Measurements from ENCODE around the gene UGT1A5.
"Not testable (repeated sequence)": the region's sequence is repeated elsewhere in the genome, so short reads cannot be mapped to it uniquely, and the experiment has no call there.

Gene UGT1A5

GRCh38 chr2:233698740-233699139 is 14.0 kb upstream of the UGT1A5 start:
- no peak for FAIRE-seq

- no peak for FAIRE-seq
Observed at GRCh38 chr2:233699424-233700027, 13.2 kb upstream of the UGT1A5 start.

DNA sequence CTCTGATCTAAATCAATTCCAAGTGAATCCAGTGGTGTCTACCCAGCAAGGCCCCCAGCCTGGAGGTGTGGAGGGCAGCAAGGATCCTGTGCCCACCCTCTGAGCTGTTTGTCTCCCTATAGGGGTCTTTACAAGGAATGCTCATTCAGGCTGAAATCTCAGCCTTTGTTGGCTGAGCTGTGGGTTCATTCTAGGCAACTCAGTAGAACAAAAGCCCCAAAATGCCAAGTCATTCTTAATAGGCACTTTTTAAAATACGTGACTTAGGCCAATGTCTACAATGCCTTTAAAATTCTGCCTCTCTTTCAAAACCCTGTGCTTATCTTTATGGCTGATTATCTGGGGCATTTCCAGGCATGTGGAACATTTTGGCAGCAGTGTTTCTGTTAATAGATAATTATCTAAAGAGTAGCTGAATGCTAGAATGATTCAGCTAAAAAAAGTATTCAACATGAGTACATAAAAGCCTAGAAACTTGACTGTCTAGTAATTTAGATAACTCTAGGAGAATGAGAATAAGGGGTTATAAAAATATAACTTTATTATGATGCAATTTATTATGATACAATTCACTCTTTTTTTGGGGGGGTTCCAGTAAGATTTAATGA is 12.6 kb upstream of the UGT1A5 start:
- peak; percentile 76 for FAIRE-seq

DNA sequence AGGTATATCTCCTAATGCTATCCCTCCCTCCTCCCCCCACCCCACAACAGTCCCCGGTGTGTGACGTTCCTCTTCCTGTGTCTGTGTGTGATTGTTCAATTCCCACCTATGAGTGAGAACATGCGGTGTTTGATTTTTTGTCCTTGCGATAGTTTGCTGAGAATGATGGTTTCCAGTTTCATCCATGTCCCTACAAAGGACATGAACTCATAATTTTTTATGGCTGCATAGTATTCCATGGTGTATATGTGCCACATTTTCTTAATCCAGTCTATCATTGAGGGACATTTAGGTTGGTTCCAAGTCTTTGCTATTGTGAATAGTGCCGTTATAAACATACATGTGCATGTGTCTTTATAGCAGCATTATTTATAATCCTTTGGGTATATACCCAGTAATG is 11.9 kb upstream of the UGT1A5 start:
- not testable (repeated sequence) for FAIRE-seq

- FAIRE-seq: no peak
Observed at GRCh38 chr2:233702238-233702637, 10.5 kb upstream of the UGT1A5 start.

DNA sequence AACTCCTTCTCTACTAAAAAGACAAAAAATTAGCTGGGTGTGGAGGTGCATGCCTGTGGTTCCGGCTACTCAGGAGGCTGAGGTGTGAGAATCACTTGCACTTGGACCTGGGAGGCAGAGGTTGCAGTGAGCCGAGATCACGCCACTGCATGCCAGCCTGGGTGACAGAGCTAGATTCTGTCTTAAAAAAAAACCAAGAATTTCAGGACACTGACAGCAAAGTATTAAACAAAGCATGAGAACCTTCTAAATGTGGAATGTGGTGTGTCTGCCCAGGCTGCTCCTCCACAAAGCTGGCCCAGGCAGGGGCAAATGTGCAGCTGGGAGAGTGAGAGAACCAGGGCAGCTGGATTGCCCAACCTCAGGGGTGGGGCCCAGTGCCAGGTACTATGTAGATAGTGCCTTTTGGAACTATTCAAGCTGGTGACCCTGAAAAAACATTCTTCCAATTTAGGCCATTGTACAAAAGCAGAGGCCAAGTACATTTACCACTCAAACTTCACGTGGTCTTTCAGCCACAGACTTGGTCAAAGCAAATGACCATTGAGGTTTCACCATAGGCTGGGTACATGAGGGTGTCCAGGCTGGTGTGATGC is 6.7 kb upstream of the UGT1A5 start:
- no peak for FAIRE-seq

- no peak for FAIRE-seq
Observed at GRCh38 chr2:233706720-233707119, 6.0 kb upstream of the UGT1A5 start.

GRCh38 chr2:233707940-233708644 is 4.6 kb upstream of the UGT1A5 start:
- FAIRE-seq: no peak

DNA sequence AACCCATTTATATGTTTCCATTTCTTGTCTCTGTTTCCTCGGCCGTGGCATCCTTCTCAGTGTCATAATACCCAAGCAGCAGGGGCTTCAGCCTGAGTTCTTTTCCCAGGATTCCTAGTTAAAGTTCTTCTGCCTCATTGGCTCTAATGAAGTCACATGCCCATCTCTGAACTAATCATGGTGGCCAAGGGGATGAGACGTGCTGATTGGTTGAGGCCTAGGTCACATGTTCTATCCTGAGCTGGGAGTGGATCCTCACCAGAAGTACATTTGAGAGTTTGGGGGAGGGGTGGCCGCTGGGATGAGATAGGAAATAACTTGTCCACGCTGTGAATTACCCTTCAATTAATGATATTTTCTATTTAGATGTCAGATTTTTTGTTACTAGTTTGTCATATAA is 3.8 kb upstream of the UGT1A5 start:
- no peak for FAIRE-seq

DNA sequence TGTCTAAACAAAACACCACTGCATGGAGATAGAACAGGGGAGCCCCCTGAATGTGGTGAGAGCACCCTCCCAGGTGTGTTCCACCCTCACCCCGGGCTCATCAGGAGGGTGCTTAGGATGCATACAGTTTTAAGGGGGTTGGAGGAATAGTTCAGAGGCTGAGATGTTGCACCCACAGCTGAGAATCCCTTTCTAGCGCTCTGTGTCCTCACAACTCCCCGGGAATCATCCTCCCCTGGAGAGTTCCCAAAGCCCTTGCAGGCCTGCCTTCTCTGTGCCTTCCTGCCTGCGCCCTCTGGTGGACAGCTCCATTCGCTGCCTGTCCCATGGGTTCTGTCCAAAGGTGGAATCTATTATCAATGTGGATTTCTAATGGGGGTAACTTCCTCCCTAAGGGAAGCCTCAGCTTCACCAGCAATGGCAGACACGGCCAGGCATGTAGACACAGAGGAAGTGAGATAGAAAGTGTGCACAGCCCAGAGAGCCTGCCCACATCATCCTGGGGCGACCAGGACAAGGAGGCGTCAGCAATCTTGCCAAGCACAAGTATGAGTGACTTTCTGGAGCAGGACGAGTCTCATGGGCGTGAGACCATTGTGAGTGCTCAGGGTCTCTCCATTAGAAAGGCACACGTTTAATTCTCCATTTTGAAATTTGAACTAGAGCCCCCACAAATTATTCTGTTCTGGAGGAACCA is 1.2 kb upstream of the UGT1A5 start:
- FAIRE-seq: no peak

- FAIRE-seq: no peak
Observed at GRCh38 chr2:233713262-233713615, 532 bp downstream of the UGT1A5 start.

GRCh38 chr2:233714121-233714520 is 1.4 kb downstream of the UGT1A5 start:
- FAIRE-seq: no peak

GRCh38 chr2:233718552-233718951 is 5.8 kb downstream of the UGT1A5 start, which contains the start of gene UGT1A4:
UGT1A4 (plus strand) TSS chr2:233718736; CDS start chr2:233718821, 85 bp downstream.
- no peak for FAIRE-seq

- FAIRE-seq: no peak
Observed at GRCh38 chr2:233728723-233729301, 16.1 kb downstream of the UGT1A5 start, which contains the start of gene UGT1A3. UGT1A3 (plus strand) TSS chr2:233729042; CDS start chr2:233729127, 85 bp downstream.

DNA sequence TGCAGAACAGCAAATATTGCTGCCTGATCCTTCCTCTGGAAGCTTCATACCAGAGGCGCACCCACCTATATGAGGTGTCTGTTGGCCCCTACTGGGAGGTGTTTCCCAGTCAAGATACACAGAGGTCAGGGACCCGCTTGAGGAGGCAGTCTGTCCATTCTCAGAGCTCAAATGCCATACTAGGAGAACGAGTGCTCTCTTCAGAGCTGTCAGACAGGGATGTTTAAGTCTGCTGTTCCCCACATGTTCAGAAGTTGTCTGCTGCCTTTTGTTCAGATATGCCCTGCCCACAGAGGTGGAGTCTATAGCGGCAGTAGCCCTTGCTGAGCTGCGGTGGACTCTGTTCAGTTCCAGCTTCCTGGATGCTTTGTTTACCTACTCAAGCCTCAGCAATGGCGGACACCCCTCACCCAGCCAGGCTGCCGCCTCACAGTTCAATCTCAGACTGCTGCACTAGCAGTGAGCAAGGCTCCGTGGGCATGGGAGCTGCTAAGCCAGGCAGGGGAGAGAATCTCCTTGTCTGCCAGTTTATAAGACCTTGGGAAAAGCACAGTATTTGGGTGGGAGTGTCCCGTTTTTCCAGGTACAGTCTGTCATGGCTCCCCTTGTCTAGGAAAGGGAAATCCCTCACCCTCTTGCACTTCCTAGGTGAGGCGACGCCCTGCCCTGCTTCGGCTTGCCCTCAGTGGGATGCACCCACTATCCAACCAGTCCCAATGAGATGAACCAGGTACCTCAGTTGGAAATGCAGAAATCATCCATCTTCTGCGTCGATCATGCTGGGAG is 24.4 kb downstream of the UGT1A5 start:
- FAIRE-seq: not testable (repeated sequence)

DNA sequence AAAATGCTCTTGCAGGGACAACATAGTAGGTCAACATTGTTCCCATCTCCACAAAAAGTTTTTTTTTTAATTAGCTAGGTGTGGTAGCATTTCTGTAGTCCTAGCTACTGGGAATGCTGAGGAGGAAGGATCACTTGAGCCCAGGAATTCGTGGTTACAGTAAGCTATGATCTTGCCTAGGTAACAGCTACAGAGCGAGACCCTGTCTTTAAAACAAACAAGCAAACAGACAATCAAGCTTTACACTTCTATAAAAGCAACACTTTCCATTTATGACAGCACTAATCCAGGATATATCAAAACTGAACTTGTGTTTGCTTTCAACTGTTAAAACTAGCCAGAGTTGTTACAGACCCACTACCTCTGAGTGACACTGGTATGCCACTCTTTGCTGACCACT is 28.2 kb downstream of the UGT1A5 start:
- FAIRE-seq: no peak

DNA sequence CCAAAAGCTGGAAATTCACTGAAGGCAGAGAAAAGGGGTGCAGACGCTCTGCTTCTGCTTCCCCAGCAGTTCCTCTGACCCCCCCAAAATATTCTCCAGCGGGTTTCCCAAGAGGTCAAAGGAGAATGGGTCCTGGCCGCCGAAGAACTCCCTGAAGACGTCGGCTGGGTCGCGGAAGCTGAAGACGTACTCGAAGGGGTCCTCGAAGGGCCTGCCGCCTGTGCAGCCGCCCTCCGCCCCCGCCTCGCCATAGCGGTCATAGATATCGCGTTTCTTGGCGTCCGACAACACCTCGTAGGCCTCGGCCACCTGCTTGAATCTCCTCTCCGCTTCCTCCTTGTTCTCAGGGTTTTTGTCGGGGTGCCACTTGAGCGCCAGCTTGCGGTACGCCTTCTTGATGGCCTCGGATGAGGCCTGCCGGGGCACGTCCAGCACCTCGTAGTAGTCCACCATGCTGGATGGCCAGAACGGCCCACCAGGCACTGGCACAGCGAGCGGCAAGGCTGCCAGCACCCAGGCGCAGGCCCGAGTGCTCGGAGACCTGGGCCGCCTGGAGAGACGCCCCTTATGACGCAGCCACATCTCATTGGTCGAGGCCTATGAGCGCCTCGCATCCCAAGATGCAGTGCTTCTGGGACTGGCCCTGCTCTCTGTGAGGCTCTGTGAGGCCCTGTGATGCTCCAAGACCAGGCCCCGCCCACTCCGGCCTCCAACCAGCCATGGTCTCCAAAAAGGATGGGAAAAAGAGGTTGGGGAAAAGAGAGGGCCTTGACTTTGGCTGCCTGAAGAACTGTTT is 31.0 kb downstream of the UGT1A5 start:
- no peak for FAIRE-seq

GRCh38 chr2:233745073-233745755 is 32.5 kb downstream of the UGT1A5 start:
- no peak for FAIRE-seq

DNA sequence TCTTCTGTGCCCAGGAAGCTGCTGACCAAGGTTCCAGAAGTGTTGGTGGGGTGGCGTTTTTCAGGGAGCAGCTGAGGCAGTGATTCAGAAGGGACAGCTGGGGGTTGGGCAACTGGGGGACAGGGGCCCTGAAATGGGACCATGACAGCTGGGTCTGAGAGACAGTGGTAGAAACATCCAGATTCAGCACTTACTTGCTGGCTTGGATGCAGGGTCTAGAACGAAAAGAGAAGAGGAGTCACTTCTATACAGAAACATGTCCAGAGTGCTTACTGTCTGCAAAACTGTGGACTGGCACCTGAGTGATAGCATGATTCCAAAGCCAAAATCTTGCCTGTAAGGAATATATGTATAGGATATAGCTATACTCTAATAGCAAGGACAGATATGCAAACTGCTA is 33.1 kb downstream of the UGT1A5 start:
- not testable (repeated sequence) for FAIRE-seq

GRCh38 chr2:233746475-233747282 is 34.0 kb downstream of the UGT1A5 start:
- FAIRE-seq: no peak
